NOMO-1 treated with DMSO at 0.1 percent for 48 hours (cell line): ENCODE measurements around the gene SERTAD1.
"Not testable (repeated sequence)": the region's sequence is repeated elsewhere in the genome, so short reads cannot be mapped to it uniquely, and the experiment has no call there.

Experiments used
- DNase-seq: peaks from one replicate; lab custom pipeline; 2025; ENCODE audit not compliant: unreplicated experiment; lab: John Stamatoyannopoulos, UW

SERTAD1 gene, protein sequence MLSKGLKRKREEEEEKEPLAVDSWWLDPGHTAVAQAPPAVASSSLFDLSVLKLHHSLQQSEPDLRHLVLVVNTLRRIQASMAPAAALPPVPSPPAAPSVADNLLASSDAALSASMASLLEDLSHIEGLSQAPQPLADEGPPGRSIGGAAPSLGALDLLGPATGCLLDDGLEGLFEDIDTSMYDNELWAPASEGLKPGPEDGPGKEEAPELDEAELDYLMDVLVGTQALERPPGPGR

DNA sequence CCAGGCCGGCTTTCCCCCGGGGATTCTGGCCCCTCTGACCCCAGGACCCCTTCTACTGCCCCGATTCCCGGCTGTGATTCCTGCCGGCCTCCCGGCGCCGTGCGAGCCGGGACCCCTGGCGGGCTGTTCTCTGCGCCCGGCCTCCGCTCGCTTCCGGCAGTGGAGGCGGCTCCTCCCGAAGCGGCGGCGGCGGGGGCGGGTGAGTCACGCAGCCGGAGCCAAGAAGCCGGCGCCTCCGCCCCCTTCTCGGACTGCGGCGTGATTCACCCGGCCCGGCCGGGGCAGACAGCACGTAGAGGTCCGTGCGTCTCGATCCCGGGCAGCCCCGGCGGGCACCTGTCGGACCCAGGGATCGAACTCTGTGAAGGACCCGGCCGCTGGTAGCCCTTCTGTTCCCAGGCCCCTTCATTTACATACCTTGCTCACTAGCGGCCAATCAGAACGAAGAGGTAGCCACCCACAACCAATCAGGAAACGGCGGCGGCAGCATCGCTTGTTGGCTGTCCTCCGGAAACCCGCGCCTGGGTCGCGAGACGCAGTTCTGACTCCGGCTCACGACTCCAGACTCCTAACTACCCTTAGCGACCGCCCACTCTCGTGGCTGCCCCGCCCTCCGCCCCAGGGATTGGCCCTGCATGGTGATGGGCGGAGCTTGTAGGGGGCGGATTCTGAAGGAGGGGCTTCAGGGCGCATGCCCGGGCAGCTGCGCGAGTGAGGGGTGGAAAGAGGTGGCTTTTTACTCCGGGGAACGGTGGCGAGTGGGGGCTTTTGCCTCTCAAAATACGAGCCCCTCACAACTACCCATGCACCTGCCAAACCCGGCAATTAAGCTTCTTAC is at the start of gene SERTAD1:
Gene SERTAD1 (minus strand): TSS at position 543 of the 838 bp plus-strand sequence. CDS start 2,446 bp downstream, outside the sequence.
- DNase-seq = peak; percentile 99

DNA sequence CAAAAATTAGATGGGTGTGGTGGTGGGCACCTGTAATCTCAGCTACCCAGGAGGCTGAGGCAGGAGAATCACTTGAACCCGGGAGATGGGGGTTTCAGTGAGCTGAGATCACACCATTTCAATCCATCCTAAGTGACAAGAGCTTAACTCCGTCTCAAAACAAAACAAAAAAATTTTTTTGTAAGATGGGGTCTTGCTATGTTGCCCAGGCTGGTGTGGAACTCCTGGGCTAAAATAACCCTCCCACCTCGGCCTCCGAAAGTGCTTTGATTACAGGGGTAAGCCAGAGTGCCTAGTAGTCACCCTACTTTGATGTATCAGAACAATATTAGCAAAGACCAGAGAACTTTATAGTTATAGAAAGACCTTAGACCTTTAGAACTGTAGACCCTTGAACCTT is 48.9 kb upstream of the SERTAD1 start:
- no peak for DNase-seq

DNA sequence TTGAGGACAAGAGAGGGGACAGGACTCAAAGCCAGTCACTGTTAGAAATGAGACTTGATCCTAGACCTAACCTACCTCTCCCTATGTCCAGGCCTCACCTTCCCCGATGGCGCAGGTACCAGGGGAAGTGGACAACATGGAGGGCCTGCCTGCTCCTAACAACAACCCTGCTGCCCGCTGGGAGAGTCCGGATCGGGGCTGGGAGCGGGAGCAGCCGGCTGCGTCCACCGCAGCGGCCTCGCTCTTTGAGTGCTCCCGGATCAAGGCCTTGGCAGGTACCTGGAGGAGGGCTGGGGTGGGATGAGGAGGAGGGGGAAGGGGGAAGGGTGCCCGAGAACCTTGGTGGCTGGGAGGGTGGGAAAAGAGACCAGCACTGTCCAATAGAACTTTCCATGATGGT is 46.7 kb upstream of the SERTAD1 start:
- DNase-seq = no peak

DNA sequence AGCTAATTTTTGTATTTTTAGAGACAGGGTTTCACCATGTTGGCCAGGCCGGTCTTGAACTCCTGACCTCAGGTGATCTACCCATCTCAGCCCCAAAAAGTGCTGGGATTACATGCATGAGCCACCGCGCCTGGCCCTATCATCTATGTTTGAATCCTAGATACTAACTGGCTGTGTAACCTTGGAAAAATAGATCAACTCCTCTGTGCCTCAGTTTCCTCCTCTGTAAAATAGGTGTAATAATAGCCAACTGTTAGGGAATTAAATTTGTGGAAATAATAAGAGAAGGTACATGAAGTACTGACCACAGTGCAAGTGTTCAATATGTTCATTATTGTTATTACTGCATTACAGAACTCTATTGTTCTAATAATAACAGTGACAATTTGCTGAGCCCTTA is 45.3 kb upstream of the SERTAD1 start:
- no peak for DNase-seq

DNA sequence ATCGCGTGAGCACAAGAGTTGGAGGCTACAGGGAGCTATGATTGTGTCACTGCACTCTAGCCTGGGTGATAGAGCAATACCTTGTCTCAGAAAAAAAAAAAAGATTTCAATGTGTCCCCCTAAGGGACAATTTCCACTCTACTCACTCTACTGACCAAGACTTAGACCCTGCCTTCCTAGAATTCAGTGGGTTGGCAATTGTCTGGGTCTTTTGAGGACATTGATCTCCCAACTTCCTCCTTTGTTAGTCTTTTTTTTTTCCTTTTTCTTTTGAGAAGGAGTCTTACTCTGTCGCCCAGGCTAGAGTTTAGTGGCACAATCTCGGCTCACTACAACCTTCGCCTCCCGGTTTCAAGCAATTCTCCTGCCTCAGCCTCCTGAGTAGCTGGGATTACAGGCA is 43.2 kb upstream of the SERTAD1 start:
- DNase-seq = peak; percentile 15

DNA sequence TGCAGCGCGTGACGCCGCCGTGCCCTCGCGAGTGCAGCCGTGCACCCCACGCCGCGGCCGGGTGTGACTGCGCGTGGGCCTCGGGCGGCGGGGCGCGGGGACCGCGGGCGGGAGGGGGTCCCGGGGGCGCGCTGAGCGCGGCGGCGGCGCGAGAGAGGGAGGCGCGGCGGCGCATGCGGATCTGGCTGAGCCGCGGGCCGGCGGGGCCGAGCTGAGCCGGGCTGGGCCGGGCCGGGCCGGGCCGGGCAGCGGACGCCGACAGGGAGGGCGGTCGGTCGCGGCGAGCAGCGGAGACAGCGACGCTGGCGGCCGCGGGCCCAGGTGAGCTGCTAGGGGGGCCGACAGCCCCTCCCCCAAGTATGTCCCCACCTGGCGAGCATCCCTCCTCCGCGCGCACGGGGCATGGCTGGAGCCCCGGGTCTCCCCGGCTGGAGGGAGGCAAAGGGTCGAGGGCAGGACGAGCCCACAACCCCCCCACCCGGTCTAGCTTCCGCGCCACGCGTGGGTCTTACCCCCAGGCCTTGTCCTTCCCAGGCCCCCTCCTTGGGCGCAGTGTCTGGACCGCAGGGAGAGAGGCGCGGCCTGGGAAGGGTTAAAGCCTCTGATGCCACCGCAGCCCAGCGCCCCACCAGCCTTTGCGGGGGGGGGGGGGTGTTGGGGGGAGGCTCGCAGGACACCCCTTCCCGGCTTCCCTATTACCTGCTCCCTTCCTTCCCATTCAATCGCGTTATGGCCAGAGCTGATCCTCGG is 41.4 kb upstream of the SERTAD1 start, which contains the start of gene SPTBN4:
Gene SPTBN4 (plus strand): TSS at position 17 of the 750 bp plus-strand sequence. CDS start 5,621 bp downstream, outside the sequence.
- DNase-seq = no peak

DNA sequence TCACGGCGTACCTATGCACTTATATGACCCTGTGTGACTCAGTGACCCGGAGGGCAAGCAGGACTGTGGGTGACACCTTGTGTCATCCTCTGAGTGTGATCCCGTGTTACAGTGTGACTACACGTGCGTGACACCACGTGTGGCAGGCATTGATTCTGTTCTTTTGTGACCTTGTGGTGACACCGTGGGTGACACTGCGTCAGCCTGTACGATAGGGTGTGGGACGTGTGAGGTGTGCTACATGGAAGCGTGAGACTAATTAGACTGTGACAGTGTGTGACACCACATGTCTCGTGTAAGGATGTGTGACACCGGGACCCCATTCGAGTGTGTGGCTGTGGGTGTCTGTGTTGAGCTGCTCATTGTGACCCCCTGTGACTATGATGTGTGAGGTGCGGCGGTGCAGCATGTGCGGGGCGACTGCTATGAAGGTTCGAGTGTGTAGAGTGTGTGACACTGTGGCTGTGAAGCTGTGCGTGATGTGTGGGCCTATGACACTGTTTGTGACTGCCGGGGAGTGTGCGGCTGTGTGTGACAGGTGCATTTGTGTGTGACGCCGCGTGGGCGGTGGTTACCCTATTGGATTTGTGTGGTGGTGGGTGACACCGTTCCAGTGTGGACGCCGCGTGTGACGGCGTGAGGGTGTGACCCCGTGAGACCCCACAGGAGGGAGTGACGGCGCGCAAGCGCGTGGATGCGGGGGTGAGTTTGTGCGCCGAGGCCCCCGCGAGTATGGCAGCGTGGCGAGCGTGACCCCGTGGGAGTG is 40.6 kb upstream of the SERTAD1 start:
- no peak for DNase-seq

DNA sequence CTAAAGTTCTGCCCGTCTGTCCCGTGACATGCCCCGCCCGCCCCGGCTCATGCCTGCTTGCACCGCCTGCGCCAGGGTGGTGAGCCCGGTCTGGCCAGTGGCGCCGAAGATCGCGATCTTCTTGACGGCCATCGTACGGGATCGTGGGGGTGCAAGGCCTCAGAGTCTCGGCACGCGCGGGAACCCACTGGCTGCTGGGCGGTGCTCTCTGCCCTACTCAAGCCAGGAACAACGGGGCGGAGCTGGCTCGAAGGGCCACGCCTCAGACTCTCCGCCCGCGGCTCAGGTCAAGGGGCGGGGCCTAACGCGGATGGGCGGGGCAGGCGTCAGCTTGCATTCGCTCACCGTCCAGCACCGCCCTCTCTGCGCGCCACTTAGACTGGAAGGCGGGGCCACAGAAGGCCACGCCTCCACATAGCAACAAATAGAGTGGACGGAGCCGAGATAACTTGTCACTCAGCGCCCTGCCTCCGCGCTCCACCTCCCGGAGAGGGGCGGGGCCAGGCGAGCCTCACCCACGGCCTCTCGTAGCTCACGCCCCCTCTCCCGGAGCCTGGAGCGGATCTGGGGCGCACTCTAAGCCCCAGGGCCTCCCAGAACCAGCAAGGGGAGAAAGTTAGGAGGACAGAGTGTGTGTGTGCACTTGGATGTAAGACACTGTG is 39.9 kb upstream of the SERTAD1 start, which contains the start of gene BLVRB:
Gene BLVRB (minus strand): TSS at position 189 of the 662 bp plus-strand sequence. CDS start 57 bp downstream, at position 132.
- peak; percentile 99 for DNase-seq

DNA sequence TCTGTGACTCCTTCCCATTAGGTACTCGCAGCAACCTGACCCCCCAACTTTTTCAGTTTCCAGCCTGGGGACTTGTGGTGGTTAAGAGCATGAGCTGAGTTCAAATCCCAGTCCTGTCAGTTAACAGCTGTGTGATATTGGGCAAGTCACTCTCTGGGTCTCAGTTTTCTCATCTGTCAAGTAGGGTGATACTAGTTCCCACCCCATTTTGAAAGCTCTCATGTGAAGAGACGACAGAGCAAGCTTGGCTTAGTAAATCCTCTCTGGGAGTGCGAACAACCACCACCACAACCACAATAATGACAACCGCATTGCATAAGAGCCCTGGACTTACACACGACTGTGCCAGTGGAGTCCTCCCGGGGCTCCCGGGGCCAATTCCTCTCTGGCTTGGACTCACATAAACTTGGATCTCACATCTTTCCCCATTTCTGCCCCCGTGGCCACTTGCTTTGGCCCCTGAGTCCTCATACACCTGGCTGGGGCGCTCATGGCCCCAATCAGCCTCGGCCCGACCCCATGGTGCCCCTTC is 39.3 kb upstream of the SERTAD1 start:
- DNase-seq = peak; percentile 85

DNA sequence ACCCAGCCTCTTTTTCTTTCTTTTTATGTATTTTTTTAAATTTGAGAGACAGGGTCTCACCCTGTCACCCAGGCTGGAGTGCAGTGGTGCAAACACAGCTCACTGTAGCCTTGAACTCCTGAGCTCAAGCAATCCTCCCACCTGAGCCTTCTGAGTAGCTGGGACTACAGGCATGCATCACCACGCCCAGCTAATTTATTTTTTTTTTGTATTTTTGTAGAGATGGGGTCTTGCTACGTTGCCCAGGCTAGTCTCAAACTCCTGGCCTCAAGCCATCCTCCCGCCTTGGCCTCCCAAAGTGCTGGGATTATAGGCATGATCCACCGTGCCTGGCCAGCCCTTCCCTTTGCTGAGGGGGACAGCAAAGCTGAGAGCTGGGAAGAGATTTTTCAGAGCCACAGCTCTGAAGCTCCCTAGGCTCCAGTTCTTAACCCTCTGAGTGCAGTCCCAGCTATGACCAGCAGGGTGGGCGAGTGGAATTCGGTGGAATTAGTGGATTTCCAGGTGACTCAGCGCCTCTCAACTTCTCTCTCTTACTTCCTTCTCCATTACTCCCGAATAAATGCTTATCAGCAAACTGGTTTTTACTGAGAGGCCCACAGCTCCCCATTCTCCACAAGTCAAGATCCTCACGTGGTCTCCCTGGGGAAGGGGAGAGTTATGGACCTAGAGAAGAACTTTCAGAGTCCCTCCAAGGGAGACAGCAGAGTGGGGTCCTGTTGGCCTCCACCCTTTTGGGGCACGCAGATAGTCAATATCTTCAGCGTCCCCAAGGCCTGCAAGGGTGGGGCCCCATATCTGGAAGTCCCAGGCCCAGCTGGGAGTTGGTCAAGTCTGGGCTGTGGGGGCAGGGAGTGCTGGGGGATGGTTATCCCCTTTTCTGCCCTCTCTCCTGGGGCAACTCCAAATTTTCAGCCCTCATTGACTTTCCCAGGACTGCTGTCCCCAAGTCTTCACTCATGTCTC is 38.5 kb upstream of the SERTAD1 start:
- DNase-seq = peak; percentile 28

DNA sequence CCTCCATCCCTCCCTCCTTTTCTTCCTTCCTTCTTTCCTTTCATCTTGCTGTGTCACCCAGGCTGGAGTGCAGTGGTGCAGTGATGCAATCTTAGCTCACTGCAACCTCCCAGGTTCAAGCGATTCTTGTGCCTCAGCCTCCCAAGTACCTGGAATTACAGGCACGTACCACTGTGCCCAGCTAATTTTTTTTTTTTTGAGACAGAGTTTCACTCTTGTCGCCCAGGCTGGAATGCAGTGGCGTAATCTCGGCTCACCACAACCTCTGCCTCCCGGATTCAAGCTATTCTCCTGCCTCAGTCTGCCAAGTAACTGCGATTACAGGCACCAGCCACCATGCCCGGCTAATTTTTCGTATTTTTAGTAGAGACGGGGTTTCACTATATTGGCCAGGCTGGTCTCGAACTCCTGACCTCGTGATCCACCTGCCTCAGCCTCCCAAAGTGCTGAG is 37.8 kb upstream of the SERTAD1 start:
- DNase-seq = peak; percentile 5

DNA sequence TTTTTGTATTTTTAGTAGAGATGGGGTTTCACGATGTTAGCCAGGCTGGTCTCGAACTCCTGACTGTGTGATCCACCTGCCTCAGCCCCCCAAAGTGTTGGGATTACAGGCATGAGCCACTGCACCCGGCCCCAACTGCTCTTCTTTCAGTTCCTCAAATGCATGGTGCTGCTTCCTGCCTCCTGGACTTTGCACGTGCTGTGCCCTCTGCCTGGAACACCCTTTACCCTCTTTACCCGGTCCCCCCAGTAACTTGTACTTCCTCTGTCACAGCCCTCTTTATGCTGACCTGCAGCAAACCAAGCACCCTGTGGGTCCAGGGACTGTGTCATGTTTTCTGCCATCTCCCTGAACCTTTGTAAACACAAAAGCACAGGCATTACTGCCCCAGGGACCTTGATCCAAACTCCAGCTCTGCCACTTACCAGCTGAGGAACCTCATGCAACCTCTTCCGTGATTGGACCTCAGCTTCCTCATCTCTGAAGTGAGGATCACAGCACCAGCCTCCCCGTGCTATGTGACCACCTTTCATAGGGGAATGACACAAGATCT is 36.0 kb upstream of the SERTAD1 start:
- peak; percentile 62 for DNase-seq

DNA sequence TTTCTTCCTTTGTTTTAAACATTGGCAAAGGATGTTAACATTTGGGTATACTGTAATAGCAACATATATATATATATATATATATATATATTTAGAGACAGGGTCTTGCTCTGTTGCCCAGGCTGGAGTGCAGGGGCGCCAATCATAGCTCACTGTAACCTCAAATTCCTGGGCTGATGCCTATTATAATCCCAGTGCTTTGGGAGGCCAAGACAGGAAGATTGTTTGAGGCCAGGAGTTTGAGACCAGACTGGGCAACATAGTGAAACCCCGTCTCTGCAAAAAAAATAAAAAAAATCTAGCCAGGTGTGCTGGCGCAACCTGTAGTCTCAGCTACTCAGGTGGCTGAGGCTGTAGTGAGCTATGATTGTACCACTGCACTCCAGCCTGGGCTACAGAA is 34.4 kb upstream of the SERTAD1 start:
- no peak for DNase-seq

DNA sequence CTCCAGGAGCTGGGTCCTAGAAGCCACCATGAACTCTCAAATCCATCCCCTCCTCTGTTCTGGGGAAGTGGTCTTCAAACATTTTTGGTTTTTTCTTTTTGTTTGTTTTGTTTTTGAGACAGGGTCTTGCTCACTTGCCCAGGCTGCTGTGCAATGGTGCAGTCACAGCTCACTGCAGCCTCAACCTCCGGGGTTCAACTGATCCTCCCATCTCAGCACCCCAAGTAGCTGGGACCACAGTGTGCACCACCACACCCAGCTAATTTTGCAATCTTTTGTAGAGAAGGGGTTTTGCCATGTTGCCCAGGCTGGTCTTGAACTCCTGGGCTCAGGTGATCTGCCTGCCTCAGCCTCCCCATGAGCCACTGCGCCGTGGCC is 32.8 kb upstream of the SERTAD1 start:
- no peak for DNase-seq

DNA sequence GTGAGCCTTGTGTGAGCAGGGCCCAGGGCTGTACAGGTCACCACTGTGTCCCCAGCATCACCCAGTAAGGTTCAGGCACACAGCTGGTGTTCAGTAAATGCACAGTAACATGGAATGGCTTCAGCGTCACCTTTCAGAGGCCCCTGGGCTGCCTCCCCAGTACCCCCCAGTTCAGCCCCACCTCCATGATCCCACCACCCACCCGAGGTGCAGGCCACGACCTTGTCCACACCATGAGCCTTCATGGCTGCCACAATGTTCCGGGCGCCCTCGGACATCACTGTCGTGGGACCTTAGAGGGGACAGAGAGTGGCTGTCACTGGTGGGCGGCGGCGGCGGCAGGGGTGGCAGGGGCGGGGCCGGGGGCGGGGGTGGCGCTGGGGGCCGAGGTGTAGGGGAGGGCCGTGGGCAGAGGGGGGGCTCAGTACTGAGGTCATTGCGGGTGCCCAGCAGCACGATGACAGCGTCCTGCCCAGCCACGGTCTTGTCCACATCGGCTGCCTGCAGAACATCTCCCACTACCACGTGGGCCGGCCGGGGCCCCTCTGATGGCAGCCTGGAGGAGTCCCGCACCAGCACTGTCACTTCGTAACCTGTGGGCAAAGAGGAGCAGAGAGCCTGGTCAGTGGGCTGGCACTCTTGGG is 32.3 kb upstream of the SERTAD1 start:
- no peak for DNase-seq

DNA sequence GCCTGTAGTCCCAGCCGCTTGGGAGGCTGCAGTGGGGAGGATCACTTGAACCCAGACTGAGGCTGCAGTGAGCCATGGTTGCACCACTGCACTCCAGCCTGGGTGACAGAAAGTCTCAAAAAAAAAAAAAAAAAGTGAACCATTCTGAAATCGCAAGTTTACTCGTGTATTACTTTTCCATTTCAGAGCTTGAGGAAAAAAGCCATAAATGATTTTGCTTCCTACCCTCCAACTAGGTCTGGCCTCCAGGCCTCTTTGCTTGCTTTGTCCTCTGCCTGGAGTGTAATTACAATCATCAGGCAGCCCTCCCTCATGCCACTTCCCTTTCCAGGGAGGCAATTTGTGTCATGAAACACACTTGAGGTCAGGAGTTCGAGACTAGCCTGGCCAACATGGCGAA is 31.3 kb upstream of the SERTAD1 start:
- DNase-seq = no peak

DNA sequence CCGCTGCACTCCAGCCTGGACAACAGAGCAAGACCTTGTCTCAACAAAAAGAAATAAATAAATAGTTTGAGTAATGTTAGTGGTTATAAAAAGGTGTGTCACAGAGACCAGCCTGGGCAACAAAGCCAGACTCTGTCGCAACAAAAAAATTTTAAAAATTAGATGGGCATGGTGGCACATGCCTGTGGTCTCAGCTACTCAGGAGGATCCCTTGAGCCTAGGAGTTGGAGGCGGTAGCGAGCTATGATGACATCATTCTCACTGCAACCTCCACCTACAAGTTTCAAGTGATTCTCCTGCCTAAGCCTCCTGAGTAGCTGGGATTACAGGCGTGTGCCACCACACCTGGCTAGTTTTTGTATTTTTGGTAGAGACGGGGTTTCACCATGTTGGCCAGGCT is 28.2 kb upstream of the SERTAD1 start:
- DNase-seq = not testable (repeated sequence)

DNA sequence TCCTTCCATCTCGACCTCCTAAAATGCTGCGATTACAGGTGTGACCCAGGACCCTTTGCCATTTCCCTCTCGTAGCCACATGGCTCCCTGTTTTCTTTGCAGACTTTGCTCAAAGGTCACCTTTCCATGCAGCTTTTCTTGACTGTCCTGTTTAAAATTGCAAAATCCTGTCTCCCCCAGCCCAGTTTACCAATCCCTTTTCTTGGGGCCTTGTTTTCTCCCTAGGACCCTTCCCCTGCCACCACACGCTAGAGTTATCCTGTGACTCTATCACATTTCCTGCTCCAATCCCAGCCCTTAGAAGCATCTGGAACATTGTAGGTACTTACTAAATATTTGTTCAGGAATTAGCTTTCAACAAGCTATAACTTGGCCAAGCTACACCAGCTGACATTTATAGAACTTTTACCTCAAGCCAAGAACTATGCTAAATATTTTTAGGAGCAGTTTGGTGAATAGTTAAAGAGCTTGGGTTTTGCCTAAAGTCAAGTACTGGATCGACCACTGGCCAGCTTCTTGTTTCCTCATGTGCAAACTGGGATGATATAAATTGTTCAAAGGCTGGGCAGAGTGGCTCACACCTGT is 27.5 kb upstream of the SERTAD1 start:
- DNase-seq = no peak
